Measurements from ENCODE around the gene TRAF3. TPM values are rescaled to one million over a fixed set of nuclear protein-coding genes. Genes with fewer than 3 reads are reported as not detected.

Gene TRAF3
- total RNA-seq, 1 experiment from 2014 or later = 11.2 TPM

DNA sequence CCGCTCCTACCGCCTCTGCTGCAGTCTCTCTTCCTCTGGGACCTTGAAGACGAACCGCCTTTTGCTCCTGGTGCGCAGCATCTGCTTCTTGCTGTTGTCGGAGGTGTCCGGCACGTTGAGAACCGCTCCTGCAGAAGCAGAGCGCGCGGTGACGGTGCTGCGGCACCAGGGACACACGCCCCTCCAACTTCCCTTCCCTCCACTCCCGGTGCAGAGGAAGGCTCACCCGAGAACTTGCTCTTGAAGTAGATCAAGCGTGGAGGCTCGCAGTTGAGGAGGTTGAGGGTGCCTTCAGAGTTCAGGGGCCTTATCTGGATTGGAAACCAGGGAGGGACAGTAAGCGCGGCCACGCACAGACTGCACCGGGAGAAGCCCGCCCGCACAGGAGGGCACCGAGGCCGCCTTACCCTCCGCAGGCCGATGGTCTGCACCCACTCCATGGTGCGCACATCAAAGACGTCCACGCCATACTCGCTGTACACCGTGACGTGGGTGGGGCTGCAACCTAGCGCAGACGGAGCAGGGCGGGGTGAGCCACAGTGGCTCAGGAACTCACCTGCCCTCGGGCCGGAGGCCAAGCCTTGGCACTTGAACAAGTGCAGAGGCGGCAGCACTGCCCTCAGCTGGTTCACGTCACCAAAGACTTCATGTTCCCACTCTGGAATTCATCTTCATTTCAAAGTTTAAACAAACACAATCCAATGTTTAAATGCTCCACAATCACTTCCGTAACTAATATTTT is 162.7 kb downstream of the TRAF3 start (continued):
- TF ChIP-seq, protein P1, sequence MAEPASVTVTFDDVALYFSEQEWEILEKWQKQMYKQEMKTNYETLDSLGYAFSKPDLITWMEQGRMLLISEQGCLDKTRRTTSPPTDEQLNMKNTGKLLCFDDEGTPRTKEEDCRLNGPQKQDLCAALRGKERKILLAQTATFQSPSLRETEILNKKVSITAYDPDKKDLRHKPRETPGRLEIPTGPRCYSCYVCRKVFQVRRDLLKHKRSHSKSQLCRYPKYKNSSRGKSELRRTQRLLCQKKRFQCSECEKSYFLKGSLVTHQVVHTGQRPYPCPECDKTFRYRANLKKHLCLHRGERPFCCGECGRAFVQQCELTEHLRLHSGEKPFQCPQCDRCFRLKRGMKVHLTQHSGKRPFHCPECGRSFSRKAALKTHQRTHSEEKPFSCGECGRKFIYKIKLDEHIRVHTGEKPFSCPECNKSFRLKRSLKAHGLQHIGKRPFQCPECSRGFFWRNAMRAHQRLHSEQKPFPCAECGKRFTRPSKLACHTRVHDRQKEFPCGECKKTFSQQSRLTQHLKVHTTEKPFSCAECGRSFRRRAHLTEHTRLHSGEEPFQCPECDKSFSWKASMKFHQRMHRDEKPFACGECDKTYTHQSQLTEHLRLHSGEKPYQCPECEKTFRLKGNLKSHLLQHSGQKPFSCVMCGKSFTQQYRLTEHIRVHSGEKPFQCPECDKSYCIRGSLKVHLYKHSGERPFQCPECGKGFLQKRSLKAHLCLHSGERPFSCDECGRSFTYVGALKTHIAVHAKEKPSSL (CRISPR knock-in tag; conservative IDR thresholded peaks at IDR 0.05) = no peak
- TF ChIP-seq E2F5 (CRISPR knock-in tag; IDR thresholded peaks at IDR 0.05) (no peak), GTF2I (CRISPR knock-in tag; conservative IDR thresholded peaks at IDR 0.05) (no peak)
- TF ChIP-seq, protein P2, sequence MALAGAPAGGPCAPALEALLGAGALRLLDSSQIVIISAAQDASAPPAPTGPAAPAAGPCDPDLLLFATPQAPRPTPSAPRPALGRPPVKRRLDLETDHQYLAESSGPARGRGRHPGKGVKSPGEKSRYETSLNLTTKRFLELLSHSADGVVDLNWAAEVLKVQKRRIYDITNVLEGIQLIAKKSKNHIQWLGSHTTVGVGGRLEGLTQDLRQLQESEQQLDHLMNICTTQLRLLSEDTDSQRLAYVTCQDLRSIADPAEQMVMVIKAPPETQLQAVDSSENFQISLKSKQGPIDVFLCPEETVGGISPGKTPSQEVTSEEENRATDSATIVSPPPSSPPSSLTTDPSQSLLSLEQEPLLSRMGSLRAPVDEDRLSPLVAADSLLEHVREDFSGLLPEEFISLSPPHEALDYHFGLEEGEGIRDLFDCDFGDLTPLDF (CRISPR knock-in tag; IDR thresholded peaks at IDR 0.05) = no peak

GRCh38 chr14:102940729-102941362 is 163.6 kb downstream of the TRAF3 start:
- no peaks in the 10 kb centered on the region for H3K4me1 Mint-ChIP-seq
- ChIA-PET POLR2A (no interaction called here), CTCF (no interaction called here)
- no peak overlapping the region for H3K4me3 Mint-ChIP-seq
- H3K36me3 Mint-ChIP-seq = peaks cover 45% of the 10 kb centered on the region
- H3K27me3 Mint-ChIP-seq (ENCODE audit: low read depth) = no peaks in the 10 kb centered on the region
- ATAC-seq (no peak), DNase-seq (ENCODE audit: low spot score) (no peak)
- TF ChIP-seq MLX (CRISPR knock-in tag; IDR thresholded peaks at IDR 0.05) (no peak), ZNF396 (CRISPR knock-in tag; IDR thresholded peaks at IDR 0.05; ENCODE audit: borderline replicate concordance) (no peak), ZNF138 (CRISPR knock-in tag; conservative IDR thresholded peaks at IDR 0.05) (no peak), ZNF532 (CRISPR knock-in tag; IDR thresholded peaks at IDR 0.05; ENCODE audit: borderline replicate concordance) (no peak), EMX1 (CRISPR knock-in tag; IDR thresholded peaks at IDR 0.05) (no peak), ESRRA (CRISPR knock-in tag; IDR thresholded peaks at IDR 0.05; ENCODE audit: borderline replicate concordance) (no peak), ZNF512 (CRISPR knock-in tag; IDR thresholded peaks at IDR 0.05; ENCODE audit: borderline replicate concordance) (no peak)
- no peak overlapping the region for H3K27ac Mint-ChIP-seq
- H3K9me3 Mint-ChIP-seq = no peaks in the 10 kb centered on the region

Measured in WTC11 (cell line).